Endothelial cell of umbilical vein (primary cell): ENCODE results near the gene DLK1.

ENCODE experiments used
- CTCF ChIP-seq, 2 donors: IDR thresholded peaks; 1 replicate in 1 of 2; 2 replicates in 1 of 2; pipeline ENCODE4 v1.5.1; 2011; ENCODE audit warnings: low read length in 2 of 2, mild to moderate bottlenecking in 2 of 2, moderate library complexity in 2 of 2, control low read depth in 1 of 2, inconsistent platforms in 1 of 2, low read depth in 1 of 2; ENCODE audit not compliant: insufficient read depth in 1 of 2; ENCODE audit errors: extremely low read depth in 1 of 2
- EZH2 ChIP-seq: IDR thresholded peaks from 2 replicates; pipeline ENCODE4 v1.6.1; 2012; ENCODE audit warnings: borderline replicate concordance, low read depth, mild to moderate bottlenecking, moderate library complexity, low read length, inconsistent platforms; ENCODE audit not compliant: severe bottlenecking
- FOS ChIP-seq: IDR thresholded peaks from 2 replicates; pipeline ENCODE4 v1.6.1; 2011; ENCODE audit warnings: mild to moderate bottlenecking, low read length, moderate library complexity, borderline replicate concordance; ENCODE audit not compliant: insufficient read depth
- GATA2 ChIP-seq: IDR thresholded peaks from 2 replicates; pipeline ENCODE4 v1.7.0; 2011; ENCODE audit warnings: low read depth, mild to moderate bottlenecking, moderate library complexity, mixed read lengths, low read length; ENCODE audit not compliant: insufficient read length, insufficient read depth
- JUN ChIP-seq: IDR thresholded peaks from 2 replicates; pipeline ENCODE4 v1.6.1; 2011; ENCODE audit warnings: borderline replicate concordance, low read depth; ENCODE audit not compliant: insufficient read length, insufficient read depth
- MYC ChIP-seq: IDR thresholded peaks from one replicate; pipeline ENCODE4 v1.6.1; 2011; ENCODE audit warnings: mild to moderate bottlenecking, low read depth, low read length
- POLR2A ChIP-seq: IDR thresholded peaks from 2 replicates; pipeline ENCODE4 v1.6.1; 2012; ENCODE audit warnings: low read depth, mild to moderate bottlenecking, control low read depth, low read length
- POLR2AphosphoS5 ChIP-seq: IDR thresholded peaks from 2 replicates; pipeline ENCODE4 v1.6.1; 2012; ENCODE audit warnings: low read depth, mild to moderate bottlenecking, control low read depth, low read length, moderate library complexity; ENCODE audit not compliant: insufficient read depth
- TF ChIP-seq, protein P1 (sequence below): IDR thresholded peaks from 2 replicates; pipeline ENCODE4 v1.6.1; 2011; ENCODE audit not compliant: insufficient read depth, insufficient read length

DNA sequence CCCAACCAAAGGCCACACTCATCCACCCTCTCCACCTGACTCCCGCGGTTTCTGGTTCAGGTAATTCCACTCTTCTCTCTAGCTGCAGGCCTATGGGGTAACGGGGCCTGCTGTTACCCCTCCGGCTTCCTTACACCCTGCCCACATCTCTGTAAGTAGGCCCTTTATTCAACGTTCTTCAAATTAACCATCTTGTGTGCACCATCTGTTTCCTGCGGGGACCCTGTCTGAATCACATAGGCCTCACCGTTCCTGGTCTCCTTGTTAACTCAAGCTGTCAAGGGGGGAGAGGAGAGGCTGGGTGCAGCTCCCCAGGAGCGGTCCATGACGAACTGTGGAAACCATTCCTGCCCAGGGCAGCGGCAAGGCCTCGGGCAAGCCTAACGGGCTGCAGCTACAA lies 9.3 kb upstream of the DLK1 start:
- TF ChIP-seq CTCF (IDR thresholded peaks at IDR 0.05; ENCODE audit: extremely low read depth in 1 of 2, insufficient read depth in 1 of 2, low read depth in 1 of 2, low read length in 2 of 2) (no peak), JUN (no peak), POLR2A (no peak), POLR2AphosphoS5 (no peak), EZH2 (no peak), FOS (no peak), GATA2 (no peak), MYC (no peak)
- TF ChIP-seq, protein P1, sequence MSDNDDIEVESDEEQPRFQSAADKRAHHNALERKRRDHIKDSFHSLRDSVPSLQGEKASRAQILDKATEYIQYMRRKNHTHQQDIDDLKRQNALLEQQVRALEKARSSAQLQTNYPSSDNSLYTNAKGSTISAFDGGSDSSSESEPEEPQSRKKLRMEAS, result no peak
